DMS153 treated with DMSO at 0.1 percent for 48 hours (cell line): ENCODE results near the gene LMBRD1.
"Not testable (repeated sequence)": the region's sequence is repeated elsewhere in the genome, so short reads cannot be mapped to it uniquely, and the experiment has no call there.

ENCODE experiments used
- DNase-seq: peaks from one replicate; lab custom pipeline; 2025; ENCODE audit not compliant: unreplicated experiment; lab: John Stamatoyannopoulos, UW

Gene LMBRD1

GRCh38 chr6:69798796-69799195 lies 2.0 kb upstream of the LMBRD1 start:
- not testable (repeated sequence) for DNase-seq

GRCh38 chr6:69796073-69796641 lies 653 bp downstream of the LMBRD1 start:
- peak; percentile 20 for DNase-seq

GRCh38 chr6:69795469-69796072 lies 1.2 kb downstream of the LMBRD1 start:
- DNase-seq: no peak

GRCh38 chr6:69792292-69792691 lies 4.5 kb downstream of the LMBRD1 start:
- no peak for DNase-seq

GRCh38 chr6:69791065-69791471 lies 5.7 kb downstream of the LMBRD1 start:
- DNase-seq: no peak

- no peak for DNase-seq
Measured at GRCh38 chr6:69790629-69791028, 6.2 kb downstream of the LMBRD1 start.

GRCh38 chr6:69789578-69789977 lies 7.2 kb downstream of the LMBRD1 start:
- DNase-seq: no peak

GRCh38 chr6:69787436-69787835 lies 9.4 kb downstream of the LMBRD1 start:
- not testable (repeated sequence) for DNase-seq

GRCh38 chr6:69785697-69786096 lies 11.1 kb downstream of the LMBRD1 start:
- DNase-seq: no peak

- DNase-seq: no peak
Measured at GRCh38 chr6:69784595-69785377, 12.0 kb downstream of the LMBRD1 start.

GRCh38 chr6:69783108-69783507 lies 13.7 kb downstream of the LMBRD1 start:
- no peak for DNase-seq

- DNase-seq: no peak
Measured at GRCh38 chr6:69780585-69781178, 16.1 kb downstream of the LMBRD1 start.

- no peak for DNase-seq
Measured at GRCh38 chr6:69775941-69776340, 20.9 kb downstream of the LMBRD1 start.

- no peak for DNase-seq
Measured at GRCh38 chr6:69775585-69775849, 21.3 kb downstream of the LMBRD1 start.

- no peak for DNase-seq
Measured at GRCh38 chr6:69774740-69775584, 21.8 kb downstream of the LMBRD1 start.

- DNase-seq: no peak
Measured at GRCh38 chr6:69771158-69771906, 25.5 kb downstream of the LMBRD1 start.

GRCh38 chr6:69768664-69769063 lies 28.1 kb downstream of the LMBRD1 start:
- no peak for DNase-seq

- no peak for DNase-seq
Measured at GRCh38 chr6:69763763-69764162, 33.0 kb downstream of the LMBRD1 start.

GRCh38 chr6:69761853-69762252 lies 35.0 kb downstream of the LMBRD1 start:
- DNase-seq: no peak

GRCh38 chr6:69758214-69758613 lies 38.6 kb downstream of the LMBRD1 start:
- DNase-seq: no peak

- no peak for DNase-seq
Measured at GRCh38 chr6:69756907-69757306, 39.9 kb downstream of the LMBRD1 start.
